A549 (cell line): ENCODE measurements around the gene PHF2.

Experiments used
- CTCF ChIP-seq: fragments of >200 bp; sonication (Bioruptor Twin); formaldehyde crosslinking; IDR thresholded peaks from 3 replicates; pipeline ENCODE4 v1.5.1; 2016
- EP300 ChIP-seq, 2 experiments: fragments of >200 bp; sonication (Bioruptor Twin); formaldehyde crosslinking; IDR thresholded peaks; 2 replicates in 1 of 2; 3 replicates in 1 of 2; pipeline ENCODE4 v1.6.1; 2016 to 2017
- FOSL2 ChIP-seq, 2 experiments: fragments of 450-650 bp in 1 of 2; fragments of >200 bp in 1 of 2; sonication (Bioruptor Twin) in 1 of 2; formaldehyde crosslinking; IDR thresholded peaks; 2 replicates each; pipeline versions ENCODE4 v1.5.0 to v1.6.1; 2016 to 2020; ENCODE audit warnings: mild to moderate bottlenecking in 1 of 2, moderate library complexity in 1 of 2
- HDAC2 ChIP-seq: fragments of 200-600 bp; sonication (generic); IDR thresholded peaks from 2 replicates; pipeline ENCODE4 v1.6.1; 2016
- MYC ChIP-seq: IDR thresholded peaks from 2 replicates; pipeline ENCODE4 v1.6.1; 2012; ENCODE audit warnings: mild to moderate bottlenecking, inconsistent platforms, low read length, improper control_type of control experiment, borderline replicate concordance
- PBX3 ChIP-seq: IDR thresholded peaks from 2 replicates; pipeline ENCODE4 v1.6.1; 2012
- REST ChIP-seq: fragments of 200-600 bp; sonication (generic); IDR thresholded peaks from 2 replicates; pipeline ENCODE4 v1.6.1; 2016; ENCODE audit warnings: antibody characterized with exemption, mild to moderate bottlenecking, moderate library complexity

GRCh38 chr9:93662016-93662638 is 85.7 kb downstream of the PHF2 start:
- TF ChIP-seq MYC (no peak), CTCF (no peak), HDAC2 (no peak), EP300 (IDR thresholded peaks at IDR 0.05) (no peak), PBX3 (no peak), REST (no peak), FOSL2 (IDR thresholded peaks at IDR 0.05) (no peak), FOSL2 (CRISPR knock-in tag; IDR thresholded peaks at IDR 0.05) (no peak)
